PC-3 (cell line): ENCODE data around the gene RBKS. TPM values are rescaled to one million over a fixed set of nuclear protein-coding genes. Genes with fewer than 3 reads are reported as not detected.

Source experiments
- ATAC-seq: fragments of 200-7000 bp; cut with Tn5 transposase; 2 replicates; pipeline ENCODE4 v1.9.1; 2020; ENCODE audit warnings: mild to moderate bottlenecking, moderate library complexity
- BruUV-seq: library from RNA; stranded (reverse); fragments of 400-500 nt; replicated peaks from 2 replicates; lab custom pipeline; 2021; lab: Mats Ljungman, UMichigan
- CTCF ChIA-PET: fragments of 300-600 bp; sonication (Branson Sonifier 250); formaldehyde crosslinking; loops from one replicate; lab custom pipeline; 2022; ENCODE audit warnings: antibody characterized with exemption; lab: Charles Lee
- POLR2A ChIA-PET: fragments of 300-600 bp; sonication (Branson Sonifier 250); formaldehyde crosslinking; loops from one replicate; lab custom pipeline; 2022; ENCODE audit warnings: antibody characterized with exemption; ENCODE audit not compliant: unreplicated experiment; lab: Charles Lee
- DNase-seq: peaks from one replicate; pipeline ENCODE4 v3.0.0-alpha.2; 2015
- H2AFZ ChIP-seq: fragments of 300-600 bp; sonication (generic); 2 replicates; pipeline ENCODE4 v1.6.0; 2016; ENCODE audit warnings: antibody characterized with exemption, low read length
- H3F3A ChIP-seq: fragments of 300-600 bp; sonication (generic); one replicate; pipeline ENCODE4 v1.6.0; 2017; ENCODE audit warnings: antibody characterized with exemption, low read length, control low read depth, mild to moderate bottlenecking; ENCODE audit not compliant: unreplicated experiment
- H3K27ac ChIP-seq: fragments of 300-600 bp; sonication (generic); 2 replicates; pipeline ENCODE4 v1.5.1; 2016; ENCODE audit warnings: mild to moderate bottlenecking, low read length
- H3K27me3 ChIP-seq: fragments of 300-600 bp; sonication (generic); 2 replicates; pipeline ENCODE4 v1.6.1; 2016; ENCODE audit warnings: low read length, mixed read lengths
- H3K36me3 ChIP-seq: fragments of 300-600 bp; sonication (generic); 2 replicates; pipeline ENCODE4 v1.6.1; 2016; ENCODE audit warnings: low read depth, mixed run types, low read length, mixed read lengths
- H3K4me1 ChIP-seq: fragments of 300-600 bp; sonication (generic); 2 replicates; pipeline ENCODE4 v1.5.1; 2016; ENCODE audit warnings: low read length; ENCODE audit not compliant: insufficient read depth
- H3K4me2 ChIP-seq: fragments of 300-600 bp; sonication (generic); 2 replicates; pipeline ENCODE4 v1.6.0; 2016; ENCODE audit warnings: low read length
- H3K4me3 ChIP-seq: fragments of 300-600 bp; sonication (generic); 2 replicates; pipeline ENCODE4 v1.5.1; 2016; ENCODE audit warnings: mild to moderate bottlenecking, low read length, mixed read lengths
- H3K79me2 ChIP-seq: fragments of 300-600 bp; sonication (generic); 2 replicates; pipeline ENCODE4 v1.6.1; 2017; ENCODE audit warnings: low read length, mixed read lengths
- H3K9ac ChIP-seq: fragments of 300-600 bp; sonication (generic); 2 replicates; pipeline ENCODE4 v1.6.0; 2016; ENCODE audit warnings: mild to moderate bottlenecking, low read length
- H3K9me2 ChIP-seq: fragments of 300-600 bp; sonication (generic); replicated peaks from 2 replicates; pipeline ENCODE4 v1.6.1; 2016; ENCODE audit warnings: mixed run types, low read length, mixed read lengths
- H3K9me3 ChIP-seq: fragments of 300-600 bp; sonication (generic); 2 replicates; pipeline ENCODE4 v1.6.1; 2016; ENCODE audit warnings: low read length, mixed read lengths
- H4K20me1 ChIP-seq: fragments of 300-600 bp; sonication (generic); 2 replicates; pipeline ENCODE4 v1.6.1; 2016; ENCODE audit warnings: low read length, mixed read lengths
- CTCF ChIP-seq: fragments of 300-600 bp; sonication (generic); conservative IDR thresholded peaks from 2 replicates; pipeline ENCODE4 v1.5.1; 2017; ENCODE audit warnings: antibody characterized with exemption, low read depth, mild to moderate bottlenecking, low read length
- EZH2 ChIP-seq: fragments of 300-600 bp; sonication (generic); IDR thresholded peaks from one replicate; pipeline ENCODE4 v1.6.1; 2017; ENCODE audit warnings: antibody characterized with exemption, mild to moderate bottlenecking, low read length; ENCODE audit not compliant: unreplicated experiment
- EZH2phosphoT487 ChIP-seq: fragments of 300-600 bp; sonication (generic); IDR thresholded peaks from 2 replicates; pipeline ENCODE4 v1.6.1; 2018; ENCODE audit warnings: mild to moderate bottlenecking, antibody characterized with exemption, low read length, borderline replicate concordance
- intact Hi-C: fragments of 100-400 bp; cut with micrococcal nuclease; formaldehyde crosslinking; loops from 2 replicates; pipeline ENCODE4 v1.9.0; 2023
- total RNA-seq: library from RNA; depleted of rRNA; stranded (reverse); fragments of >200 nt; gene quantifications from 2 replicates; pipeline ENCODE4 v1.2.3, GENCODE V29; 2014

The RBKS gene
- total RNA-seq, 1 experiment from 2014 or later, result 1.8 TPM

GRCh38 chr2:27736031-27736889, 153.9 kb downstream of the RBKS start:
- Histone ChIP-seq H3K9ac (no peak overlapping the region), H3K9me3 (no peaks in the 10 kb centered on the region), H3K4me1 (peaks cover 6% of the 10 kb centered on the region; the same call in 1 of the 2 replicates), H3K9me2 (no peaks in the 10 kb centered on the region), H3K4me2 (no peak overlapping the region), H3F3A (no peaks in the 10 kb centered on the region), H3K36me3 (no peaks in the 10 kb centered on the region), H3K4me3 (no peak overlapping the region), H3K27ac (no peak overlapping the region), H3K79me2 (no peaks in the 10 kb centered on the region), H2AFZ (no peak overlapping the region), H3K27me3 (no peaks in the 10 kb centered on the region), H4K20me1 (no peaks in the 10 kb centered on the region)
- TF ChIP-seq EZH2phosphoT487 (no peak), EZH2 (no peak), CTCF (no peak)
- ChIA-PET CTCF (no interaction called here), POLR2A (no interaction called here)
- no peak for ATAC-seq
- no peak for DNase-seq
- BruUV-seq, result no TSS peak
- intact Hi-C loops, result no loop called here

DNA sequence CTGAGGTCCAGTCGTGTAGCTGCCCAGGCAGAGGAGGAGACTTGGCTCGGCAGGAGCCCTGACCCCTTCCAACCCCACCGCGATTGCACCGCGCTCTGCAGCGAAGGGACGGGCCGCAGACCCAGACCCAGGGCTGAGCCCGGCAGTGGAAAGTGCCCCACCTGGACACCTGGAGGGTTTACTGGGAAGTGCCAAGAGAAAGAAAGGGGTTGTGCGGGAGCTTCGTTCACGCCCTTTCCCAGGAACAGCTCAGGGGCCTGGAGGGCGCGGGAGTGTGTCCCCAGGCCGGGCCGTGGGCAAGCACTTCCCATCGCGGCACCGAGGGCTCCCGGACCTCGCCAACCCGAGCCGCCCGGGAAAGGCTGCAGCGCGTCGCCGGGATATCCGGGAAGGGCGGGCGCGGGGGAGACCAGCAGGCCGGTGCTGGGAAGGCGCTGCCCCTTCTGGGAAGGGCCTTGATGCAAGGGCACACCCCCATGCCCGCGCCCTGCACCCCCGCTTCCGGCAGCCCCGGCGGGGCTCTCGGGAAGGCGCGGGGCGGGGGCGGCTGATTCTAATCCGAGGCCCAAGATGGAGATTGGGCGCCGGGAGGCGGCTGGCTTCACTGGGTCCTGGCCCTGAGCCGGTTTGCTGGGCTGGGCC, 154.8 kb downstream of the RBKS start:
- Histone ChIP-seq H3K27ac (no peak overlapping the region), H3K36me3 (no peaks in the 10 kb centered on the region), H3K4me2 (no peak overlapping the region), H3F3A (no peaks in the 10 kb centered on the region), H3K9ac (no peak overlapping the region), H3K9me3 (no peaks in the 10 kb centered on the region), H3K27me3 (no peaks in the 10 kb centered on the region), H2AFZ (no peak overlapping the region), H3K79me2 (no peaks in the 10 kb centered on the region), H3K4me3 (no peak overlapping the region), H3K9me2 (no peaks in the 10 kb centered on the region), H3K4me1 (peaks cover 6% of the 10 kb centered on the region; the same call in 1 of the 2 replicates), H4K20me1 (no peaks in the 10 kb centered on the region)
- BruUV-seq, result no TSS peak
- POLR2A ChIA-PET, result no interaction called here
- DNase-seq (no peak), ATAC-seq (no peak)
- CTCF ChIA-PET, result no interaction called here
- intact Hi-C loops, result no loop called here
- TF ChIP-seq EZH2, result no peak
- TF ChIP-seq CTCF, result no peak
- TF ChIP-seq EZH2phosphoT487, result no peak
